GM21717 (cell line): ENCODE data around the gene MIER1.

Experiments used
- ATAC-seq: cut with Tn5 transposase; IDR thresholded peaks from one replicate; pipeline ENCODE4 v1.9.1; 2021; ENCODE audit warnings: mild to moderate bottlenecking, moderate library complexity; ENCODE audit not compliant: unreplicated experiment

The MIER1 gene

GRCh38 chr1:66996018-66996682, 71.4 kb downstream of the MIER1 start:
- peak; percentile 76 for ATAC-seq

- no peak for ATAC-seq
Observed at GRCh38 chr1:66998972-66999371, 74.2 kb downstream of the MIER1 start.

GRCh38 chr1:66999640-67000400, 75.0 kb downstream of the MIER1 start:
- no peak for ATAC-seq

GRCh38 chr1:67001682-67002425, 77.1 kb downstream of the MIER1 start:
- ATAC-seq = no peak

- no peak for ATAC-seq
Observed at GRCh38 chr1:67004176-67004575, 79.4 kb downstream of the MIER1 start.

GRCh38 chr1:67005068-67005467, 80.3 kb downstream of the MIER1 start:
- ATAC-seq = no peak

GRCh38 chr1:67009792-67010191, 85.0 kb downstream of the MIER1 start:
- no peak for ATAC-seq

- peak; percentile 62 for ATAC-seq
Observed at GRCh38 chr1:67013573-67013972, 88.8 kb downstream of the MIER1 start.

GRCh38 chr1:67018574-67018973, 93.8 kb downstream of the MIER1 start:
- ATAC-seq = no peak

GRCh38 chr1:67019121-67019520, 94.3 kb downstream of the MIER1 start:
- no peak for ATAC-seq

- ATAC-seq = no peak
Observed at GRCh38 chr1:67019600-67020136, 94.9 kb downstream of the MIER1 start.

- no peak for ATAC-seq
Observed at GRCh38 chr1:67020304-67020703, 95.5 kb downstream of the MIER1 start.

- ATAC-seq = no peak
Observed at GRCh38 chr1:67020765-67021164, 96.0 kb downstream of the MIER1 start.

GRCh38 chr1:67029472-67029871, 104.7 kb downstream of the MIER1 start:
- no peak for ATAC-seq

- ATAC-seq = no peak
Observed at GRCh38 chr1:67031121-67031858, 106.5 kb downstream of the MIER1 start.

- no peak for ATAC-seq
Observed at GRCh38 chr1:67031859-67032247, 107.1 kb downstream of the MIER1 start.
